ENCODE measurements around the gene PLSCR1. TPM values are rescaled to one million over a fixed set of nuclear protein-coding genes. Genes with fewer than 3 reads are reported as not detected.

PLSCR1 gene
- total and polyA plus RNA-seq, 9 of the 15 experiments (the other 6 are each of a cell fraction or from before 2014, with no cell fraction given) = 40.6 to 122 (median 69.1) TPM

GRCh38 chr3:146513386-146514051, 30.9 kb downstream of the PLSCR1 start:
- H3K27me3 ChIP-seq (ENCODE audit: control insufficient read depth in 2 of 2, insufficient read depth in 2 of 2, low read length in 2 of 2) = no peaks in the 10 kb centered on the region
- in situ Hi-C loops (cut with MboI) (no loop called here), intact Hi-C loops (cut with micrococcal nuclease) (no loop called here)
- no peak overlapping the region for H2AFZ ChIP-seq (ENCODE audit: low read depth, low read length)
- FAIRE-seq (no peak), DNase-seq (ENCODE audit: extremely low read depth in 1 of 4, low spot score in 3 of 4) (no peak), ATAC-seq (no peak)
- ChIA-PET CTCF (ENCODE audit: low intra/inter-chr PET ratio) (no interaction called here), POLR2A (interaction anchor here (0.6 to 1.5 kb wide), 4 partner anchors 8 to 53 kb away, joined by 3 to 6 read pairs (median 4); no protein-coding TSS in a partner anchor)
- H3K9me1 ChIP-seq (ENCODE audit: control insufficient read depth, insufficient read depth, low read length) = no peaks in the 10 kb centered on the region
- no peaks in the 10 kb centered on the region for H3K79me2 ChIP-seq (ENCODE audit: control insufficient read depth, insufficient read depth, low read length)
- H3K4me2 ChIP-seq (ENCODE audit: insufficient read depth, low read length) = no peak overlapping the region
- no peak for TF ChIP-seq ERF (CRISPR knock-in tag; IDR thresholded peaks at IDR 0.05)
- H3K27ac ChIP-seq (ENCODE audit: extremely low read depth, low read depth, low read length) = no peak overlapping the region
- no peak overlapping the region for H3K4me3 ChIP-seq
- H3K9me3 ChIP-seq (replicated peaks; ENCODE audit: control insufficient read depth, insufficient read depth, low read depth, low read length) = no peaks in the 10 kb centered on the region
- no peaks in the 10 kb centered on the region for H4K20me1 ChIP-seq (replicated peaks; ENCODE audit: control insufficient read depth, insufficient read depth, low read length)
- no peak overlapping the region for H3K9ac ChIP-seq (ENCODE audit: insufficient read depth in 1 of 2, low read depth in 2 of 2, low read length in 2 of 2)
- WGBS (ENCODE audit: insufficient coverage, low coverage, missing lambda C conversion rate) = 62% methylated on average over 2 of the region's 2 CpGs
- peaks cover 0 to 6% of the 10 kb centered on the region in 2 experiments; a peak in 2 of 5 replicates for H3K4me1 ChIP-seq (replicated peaks in 1 of 2; ENCODE audit: control insufficient read depth in 2 of 2, insufficient read depth in 2 of 2, low read length in 2 of 2)
- no TSS peak for BruUV-seq (replicated peaks)
- H3K36me3 ChIP-seq (ENCODE audit: control insufficient read depth, insufficient read depth, low read length) = peaks cover 31% of the 10 kb centered on the region; the same call in 2 of the 3 replicates

- ATAC-seq = 0 out of 3 replicates have a peak, but pooled peaks have one; percentile 23
- Histone ChIP-seq H3K9me1 (ENCODE audit: control insufficient read depth, insufficient read depth, low read length) (no peaks in the 10 kb centered on the region), H4K20me1 (replicated peaks; ENCODE audit: control insufficient read depth, insufficient read depth, low read length) (no peaks in the 10 kb centered on the region), H3K9me3 (replicated peaks; ENCODE audit: control insufficient read depth, insufficient read depth, low read depth, low read length) (no peaks in the 10 kb centered on the region), H3K4me2 (ENCODE audit: insufficient read depth, low read length) (no peak overlapping the region), H3K36me3 (ENCODE audit: control insufficient read depth, insufficient read depth, low read length) (peaks cover 30% of the 10 kb centered on the region; the same call in 2 of the 3 replicates), H3K27ac (ENCODE audit: extremely low read depth, low read depth, low read length) (no peak overlapping the region), H3K27me3 (ENCODE audit: control insufficient read depth in 2 of 2, insufficient read depth in 2 of 2, low read length in 2 of 2) (no peaks in the 10 kb centered on the region), H3K4me1 (replicated peaks in 1 of 2; ENCODE audit: control insufficient read depth in 2 of 2, insufficient read depth in 2 of 2, low read length in 2 of 2) (peaks cover 0 to 19% of the 10 kb centered on the region in 2 experiments; a peak in 2 of 5 replicates), H3K9ac (ENCODE audit: insufficient read depth in 1 of 2, low read depth in 2 of 2, low read length in 2 of 2) (no peak overlapping the region), H3K79me2 (ENCODE audit: control insufficient read depth, insufficient read depth, low read length) (no peaks in the 10 kb centered on the region), H2AFZ (ENCODE audit: low read depth, low read length) (no peak overlapping the region), H3K4me3 (no peak overlapping the region)
- 63% methylated on average over 3 of the region's 3 CpGs for WGBS (ENCODE audit: insufficient coverage, low coverage, missing lambda C conversion rate)
- CTCF ChIA-PET (ENCODE audit: low intra/inter-chr PET ratio) = no interaction called here
- in situ Hi-C loops (cut with MboI) (no loop called here), intact Hi-C loops (cut with micrococcal nuclease) (no loop called here)
- no TSS peak for BruUV-seq (replicated peaks)
- FAIRE-seq = no peak
- POLR2A ChIA-PET = interaction anchor here (0.6 to 1.0 kb wide), 2 partner anchors 33 to 867 kb away, joined by 3 read pairs; partner anchors contain the start of gene PLSCR1
- DNase-seq (ENCODE audit: extremely low read depth in 1 of 4, low spot score in 3 of 4) = no peak
- TF ChIP-seq MXD1 (CRISPR knock-in tag; IDR thresholded peaks at IDR 0.05; ENCODE audit: borderline replicate concordance, poor library complexity, severe bottlenecking) (no peak), CBFA2T2 (conservative IDR thresholded peaks at IDR 0.05) (no peak), ELF1 (tag; IDR thresholded peaks at IDR 0.05) (no peak), FIP1L1 (IDR thresholded peaks at IDR 0.05; ENCODE audit: low read depth, low read length, poor library complexity, severe bottlenecking) (no peak), YBX1 (IDR thresholded peaks at IDR 0.05) (no peak), PRPF4 (IDR thresholded peaks at IDR 0.05; ENCODE audit: insufficient read depth, low read depth, low read length, poor library complexity, severe bottlenecking) (no peak), GATAD2A (IDR thresholded peaks at IDR 0.05) (no peak), ZKSCAN3 (CRISPR knock-in tag; IDR thresholded peaks at IDR 0.05) (no peak), ZNF133 (CRISPR knock-in tag; IDR thresholded peaks at IDR 0.05) (no peak), DMBX1 (CRISPR knock-in tag; IDR thresholded peaks at IDR 0.05; ENCODE audit: borderline replicate concordance) (no peak), TFAM (CRISPR knock-in tag; conservative IDR thresholded peaks at IDR 0.05) (no peak), MTA1 (IDR thresholded peaks at IDR 0.05; ENCODE audit: borderline replicate concordance) (no peak), ESRRA (IDR thresholded peaks at IDR 0.05; ENCODE audit: borderline replicate concordance, low read depth) (no peak), FOSL1 (tag; conservative IDR thresholded peaks at IDR 0.05) (no peak)
These were observed 32.8 kb downstream of the PLSCR1 start for GRCh38 chr3:146511402-146512134.

All from K562 (cell line).